NCI-H2107 treated with DMSO at 0.1 percent for 48 hours (cell line): Measurements from ENCODE around the gene CIB4.

Source experiments
- DNase-seq: peaks from one replicate; lab custom pipeline; 2025; ENCODE audit not compliant: unreplicated experiment; lab: John Stamatoyannopoulos, UW

Gene CIB4

DNA sequence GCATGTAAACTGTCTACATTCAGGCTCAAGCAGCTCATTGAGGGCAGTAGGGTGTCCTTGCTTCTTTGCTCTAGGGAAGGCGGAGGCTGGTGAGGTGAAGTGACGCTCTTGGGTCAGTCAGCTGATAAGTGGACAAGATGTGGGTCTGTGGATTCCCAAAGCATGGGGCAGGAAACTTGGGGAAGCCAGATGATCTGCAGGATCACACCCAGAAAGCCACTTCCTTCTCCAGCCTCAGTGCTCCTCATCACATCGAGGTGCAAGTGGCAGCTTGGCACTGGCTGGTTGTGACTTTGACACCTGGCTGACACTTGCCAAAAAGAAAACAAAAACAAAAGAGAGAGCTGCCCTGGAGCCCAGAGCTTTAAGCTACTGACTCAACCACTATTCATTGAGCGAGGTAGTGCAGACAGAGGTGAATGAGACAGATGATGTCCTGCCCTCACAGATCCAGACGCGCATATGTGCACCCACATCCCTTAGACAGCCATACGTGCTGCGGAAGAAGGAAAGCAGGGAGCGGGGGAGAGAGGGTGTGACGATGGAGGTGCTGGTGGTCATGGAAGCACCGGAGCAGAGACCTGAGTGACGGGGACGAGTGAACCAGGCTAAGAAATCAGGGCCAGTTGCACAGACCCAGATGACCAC lies 3.1 kb upstream of the CIB4 start:
- DNase-seq: no peak

DNA sequence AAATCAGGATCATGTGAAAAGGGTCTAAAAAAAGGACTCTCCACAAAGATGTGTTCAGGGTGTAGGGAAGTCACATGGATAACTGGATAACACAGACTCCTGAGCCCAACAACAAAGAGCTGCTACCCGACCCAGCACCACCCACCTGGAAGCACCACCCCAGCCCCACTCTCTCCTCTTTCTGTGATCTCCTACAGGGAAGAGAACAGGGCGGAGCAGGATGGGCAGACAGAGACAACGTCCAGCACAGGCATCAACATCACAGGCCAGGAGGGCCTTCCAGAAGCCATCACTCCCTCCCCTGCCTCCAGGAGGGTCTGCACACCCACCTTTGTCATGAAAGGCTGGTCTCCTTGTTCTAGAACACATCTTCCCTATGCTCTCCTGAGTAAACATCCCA lies 1.3 kb upstream of the CIB4 start:
- DNase-seq: no peak

DNA sequence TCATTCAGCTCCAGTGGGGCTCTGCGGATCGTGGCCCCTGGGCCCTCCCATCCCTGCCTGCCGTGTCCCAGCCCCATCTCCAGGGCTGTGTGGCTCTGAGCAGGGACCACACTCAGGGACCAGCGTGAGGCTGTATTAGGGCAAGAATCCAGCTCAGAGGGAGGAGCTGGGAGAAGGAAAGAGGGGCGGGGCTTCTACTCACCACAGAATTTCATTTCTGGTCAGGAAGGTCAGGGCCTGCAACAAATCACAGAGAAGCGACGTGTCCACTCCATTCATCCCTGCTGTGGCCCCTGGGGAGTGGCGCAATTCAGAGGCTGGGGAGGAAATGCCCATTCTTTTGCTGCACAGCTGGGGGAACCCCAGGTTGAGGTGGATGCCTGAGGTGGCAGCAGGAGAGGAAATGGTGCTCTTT lies 828 bp downstream of the CIB4 start:
- no peak for DNase-seq

DNA sequence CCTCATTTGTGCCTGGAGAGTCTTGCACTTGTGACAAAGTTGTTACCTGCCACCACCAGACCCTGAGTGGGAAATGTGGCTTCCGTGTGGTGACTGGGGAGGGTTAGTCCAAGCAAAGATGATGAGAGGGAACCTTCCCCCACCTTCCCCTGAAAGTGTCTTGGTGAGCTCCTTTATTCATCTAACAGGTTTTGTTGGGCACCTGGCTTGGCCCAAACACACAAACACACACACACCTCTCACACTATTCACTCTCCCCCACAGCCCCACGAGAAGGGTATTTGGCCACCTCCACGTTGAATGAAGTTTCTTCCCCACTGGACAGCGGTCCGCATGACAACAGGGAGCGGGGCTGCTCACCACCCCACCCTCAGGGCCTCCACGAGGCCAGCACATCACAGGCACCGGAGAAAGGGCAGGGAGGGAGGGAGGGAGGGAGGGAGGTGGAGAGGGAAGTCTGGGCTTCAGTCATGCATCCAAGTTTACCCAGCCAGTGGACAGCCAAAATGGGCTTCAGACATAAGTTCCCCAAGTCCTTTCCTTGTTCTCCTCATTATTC lies 1.4 kb downstream of the CIB4 start:
- DNase-seq: no peak

DNA sequence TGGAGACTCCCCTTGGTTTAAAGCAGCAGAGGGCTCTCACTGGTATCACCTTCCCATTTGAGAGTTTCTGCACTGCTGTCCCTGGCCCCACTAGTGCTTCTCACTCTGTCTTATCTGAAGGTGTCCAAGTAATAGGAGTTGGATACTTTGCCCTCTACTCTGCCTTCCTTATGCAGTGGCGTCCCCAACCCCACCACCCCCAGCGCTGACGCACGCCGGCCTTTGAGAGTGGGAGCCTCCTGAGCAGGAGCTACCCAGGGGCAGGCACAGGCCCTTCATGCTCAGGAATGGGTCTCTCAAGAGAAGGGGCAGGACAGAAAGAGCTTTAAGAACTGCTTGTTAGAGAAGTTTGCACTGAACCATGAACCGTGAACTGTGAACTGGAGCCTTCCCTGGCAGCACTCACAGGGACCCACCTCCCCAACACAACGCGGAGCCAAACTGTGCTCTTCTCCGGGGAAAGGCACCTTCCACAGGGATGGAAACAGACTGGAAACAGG lies 3.3 kb downstream of the CIB4 start:
- DNase-seq: no peak

DNA sequence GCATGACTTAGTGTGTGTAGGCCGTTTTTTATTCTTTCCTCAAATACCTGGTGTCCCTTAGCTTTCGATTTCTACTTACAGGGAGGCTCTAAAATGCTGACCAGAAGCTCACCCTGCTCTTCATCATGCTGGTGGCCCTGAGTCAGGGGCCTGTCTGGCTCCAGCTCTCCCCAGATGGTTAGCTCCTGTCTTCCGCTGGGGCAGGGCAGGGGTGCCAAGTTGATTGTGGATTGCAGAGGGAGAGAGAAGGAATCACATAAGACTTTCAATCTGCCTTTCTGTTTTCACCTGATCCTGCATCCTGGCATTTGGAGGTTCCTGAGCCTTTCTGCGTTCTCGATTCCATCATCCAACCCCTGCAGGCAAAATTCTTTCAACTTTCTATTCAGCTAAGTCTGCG lies 4.2 kb downstream of the CIB4 start:
- DNase-seq: no peak

DNA sequence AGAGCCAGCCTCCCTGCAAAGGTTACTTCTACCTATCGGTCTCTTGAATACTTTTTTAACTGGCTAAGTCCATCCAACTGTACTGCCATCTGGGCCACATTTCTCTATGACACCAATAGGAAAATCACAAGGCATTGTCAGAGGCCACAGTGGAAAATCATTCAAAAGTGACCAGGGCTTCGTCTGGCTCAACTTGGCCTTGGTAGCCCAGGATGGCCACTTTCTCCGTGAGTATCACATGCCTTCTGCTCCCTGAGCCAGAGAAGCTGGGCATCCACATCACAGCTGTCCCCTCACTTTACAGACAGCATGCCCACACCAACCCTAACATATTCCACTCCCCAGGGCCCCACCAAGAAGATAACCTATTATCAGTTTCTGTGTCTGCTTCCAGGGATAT lies 5.8 kb downstream of the CIB4 start:
- DNase-seq: no peak

DNA sequence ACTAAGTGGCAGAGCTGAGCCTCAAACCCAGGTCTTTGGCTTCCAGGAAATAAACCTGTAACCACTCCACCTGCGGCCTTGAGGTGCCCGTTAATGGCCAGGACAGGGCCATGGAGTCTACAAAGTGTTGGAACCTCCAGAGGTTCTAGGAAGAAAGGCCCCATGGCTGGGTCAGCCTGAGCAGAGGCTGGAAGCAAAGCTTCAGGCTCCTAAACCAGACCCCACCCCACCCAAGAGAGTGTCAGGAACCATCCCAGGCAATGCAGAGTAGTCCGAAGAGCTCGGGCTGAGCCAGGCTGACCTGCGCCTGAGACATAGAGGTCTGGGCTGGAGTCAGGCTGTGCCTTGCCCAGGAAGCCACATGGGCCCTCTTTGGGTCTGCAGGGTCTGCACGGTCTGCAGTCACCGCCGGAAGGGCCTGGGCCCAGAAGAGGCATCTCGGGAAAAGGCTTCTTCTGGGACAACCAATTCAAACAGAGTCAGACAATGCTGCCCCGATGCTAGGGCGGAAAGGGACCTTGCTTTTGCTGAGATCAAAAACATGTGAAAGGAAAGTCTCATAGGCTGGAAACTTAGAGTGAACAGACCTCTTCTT lies 6.4 kb downstream of the CIB4 start:
- no peak for DNase-seq

DNA sequence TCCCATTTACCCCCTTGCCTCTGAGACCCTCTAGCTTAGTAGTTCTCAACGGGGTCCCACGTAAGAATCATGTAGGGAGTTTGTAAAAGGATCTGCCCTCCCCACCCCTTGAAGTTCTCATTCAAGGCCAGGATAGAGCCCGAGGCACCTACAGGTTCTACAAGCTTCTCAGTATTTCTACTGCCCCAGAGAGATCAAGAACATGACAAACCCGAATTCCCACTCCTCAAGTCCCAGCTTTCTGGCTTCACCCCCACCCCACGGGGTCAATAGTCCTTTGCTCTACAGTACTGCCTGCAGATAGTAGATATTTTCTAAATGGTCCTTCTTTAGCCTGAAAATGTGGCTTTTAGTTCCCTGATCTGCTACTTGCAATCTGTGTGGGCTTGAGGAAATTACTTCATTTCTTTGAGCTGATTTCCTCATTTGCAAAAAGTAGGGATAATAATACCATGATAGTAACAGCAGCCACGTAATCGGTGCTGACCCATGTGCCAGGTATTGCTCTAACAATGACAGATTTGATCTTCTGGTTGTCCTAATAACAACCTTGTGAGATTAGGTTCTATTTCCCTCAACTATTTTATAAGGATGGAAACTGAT lies 7.1 kb downstream of the CIB4 start:
- DNase-seq: no peak

DNA sequence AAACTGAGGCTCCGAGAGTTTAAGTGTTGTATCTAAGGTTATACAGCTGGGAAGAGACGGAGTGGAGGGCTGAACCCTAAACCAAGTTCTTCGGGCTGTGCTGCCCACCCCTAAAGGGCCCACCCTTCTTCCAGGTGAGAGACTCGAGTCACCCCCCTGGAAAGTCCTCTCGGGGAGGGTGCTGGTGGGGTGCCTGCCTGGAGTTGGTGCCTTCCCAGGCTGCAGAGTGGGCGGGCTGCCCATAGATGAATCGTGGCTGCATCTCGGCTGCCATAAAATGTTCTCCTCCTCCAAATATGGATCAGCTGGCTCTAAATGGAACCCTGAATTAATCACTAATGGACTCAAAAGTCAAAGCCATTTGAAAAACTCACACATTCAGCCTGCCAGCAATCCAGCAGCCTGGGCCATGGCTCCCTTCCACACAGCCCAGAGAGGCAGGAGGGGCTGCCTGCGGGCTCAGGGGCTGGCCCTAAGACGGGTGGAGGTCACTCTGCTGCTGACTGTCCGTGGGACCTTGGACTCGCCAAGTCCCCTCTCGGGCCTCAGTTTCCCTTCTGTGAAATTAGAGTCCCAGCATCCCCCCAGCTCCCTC lies 7.7 kb downstream of the CIB4 start:
- no peak for DNase-seq

DNA sequence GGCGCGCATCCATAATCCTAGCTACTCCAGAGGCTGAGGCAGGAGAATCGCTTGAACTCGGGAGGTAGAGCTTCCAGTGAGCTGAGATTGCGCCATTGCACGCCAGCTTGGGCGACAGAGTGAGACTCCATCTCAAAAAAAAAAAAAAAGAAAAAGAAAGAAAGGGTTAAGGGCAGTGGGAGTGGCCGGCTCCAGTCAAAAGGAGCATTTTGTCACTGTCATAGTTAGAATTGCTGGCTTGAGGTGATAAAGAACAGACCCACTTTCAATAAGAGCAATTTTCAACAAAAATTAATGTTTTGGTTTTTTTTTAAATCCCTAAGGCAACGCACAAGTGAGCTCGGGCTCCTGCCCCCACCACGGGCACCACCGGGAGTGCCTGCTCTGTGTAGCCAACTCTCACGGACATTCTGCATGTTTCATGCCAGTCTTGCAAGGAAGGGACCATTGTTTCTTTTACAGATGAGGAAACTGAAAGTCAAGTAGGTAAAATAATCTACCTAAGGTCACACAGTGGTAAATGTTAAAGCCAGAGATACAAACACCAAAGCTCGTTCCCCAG lies 8.5 kb downstream of the CIB4 start:
- DNase-seq: no peak

DNA sequence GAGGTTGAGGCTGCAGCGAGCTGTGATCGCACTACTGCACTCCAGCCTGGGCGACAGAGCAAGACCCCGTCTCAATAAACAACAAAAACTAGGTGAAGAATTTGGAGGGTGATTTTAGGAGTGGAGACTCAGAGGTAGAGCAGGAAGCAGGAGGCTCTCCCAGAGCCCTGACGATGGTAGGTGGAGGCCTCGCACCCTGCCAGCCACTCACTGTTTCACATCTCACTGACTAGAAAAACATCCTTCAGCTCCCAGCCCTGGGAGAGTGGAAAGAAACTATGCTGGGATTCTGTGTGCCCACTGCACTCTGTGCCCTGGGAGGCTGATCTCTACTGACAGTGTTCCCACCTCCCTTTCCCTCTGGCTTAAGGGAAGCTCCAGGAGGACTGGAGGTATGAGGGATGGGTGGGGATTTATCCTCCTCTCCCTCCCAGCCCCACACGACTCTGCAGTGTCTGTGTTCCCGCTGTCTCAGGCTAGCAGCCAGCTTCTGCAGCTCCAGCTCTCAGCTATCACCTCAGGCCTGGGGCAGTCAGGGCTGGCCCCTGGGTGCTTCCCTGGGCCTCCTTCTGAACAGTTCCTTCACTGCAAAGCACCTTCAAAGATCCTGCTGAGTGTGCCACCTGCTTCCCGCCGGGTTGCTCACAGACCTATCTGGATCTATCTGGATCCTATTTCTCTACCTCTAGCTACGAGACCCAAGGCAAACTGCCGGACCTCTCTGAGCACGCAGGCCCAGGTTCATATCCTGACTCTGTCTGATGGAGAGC lies 9.6 kb downstream of the CIB4 start:
- no peak for DNase-seq

DNA sequence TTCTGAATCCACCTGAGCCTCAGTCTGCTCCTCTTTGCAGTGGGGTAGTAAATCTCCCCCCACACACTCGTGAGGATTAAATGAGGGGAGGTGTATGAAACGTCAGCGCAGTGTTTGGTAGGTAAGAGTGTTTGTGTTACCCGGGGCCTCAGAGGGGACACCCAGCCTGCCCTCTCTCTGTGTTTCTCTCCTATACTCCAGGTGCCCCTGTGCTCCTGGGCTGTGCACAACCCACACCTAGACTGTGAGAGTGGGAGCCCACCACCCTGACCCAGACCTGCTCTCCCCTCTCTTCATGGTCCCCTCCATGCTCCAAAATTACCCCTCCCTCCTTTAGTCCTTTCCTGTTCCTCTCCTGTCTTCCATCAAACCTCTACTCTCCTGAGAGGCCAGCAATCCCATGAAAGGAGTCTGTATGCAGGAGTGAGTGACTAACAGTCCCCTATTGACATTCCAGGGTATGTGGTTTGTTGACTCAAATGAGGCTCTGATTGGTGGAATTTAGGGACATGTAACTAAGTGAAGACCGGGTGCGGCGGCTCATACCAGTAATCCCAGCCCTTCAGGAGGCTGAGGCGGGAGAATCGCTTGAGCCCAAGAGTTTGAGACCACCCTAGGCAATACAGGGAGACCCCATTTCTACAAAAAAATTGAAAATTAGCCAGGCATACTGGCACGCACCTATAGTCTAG lies 10.4 kb downstream of the CIB4 start:
- no peak for DNase-seq

DNA sequence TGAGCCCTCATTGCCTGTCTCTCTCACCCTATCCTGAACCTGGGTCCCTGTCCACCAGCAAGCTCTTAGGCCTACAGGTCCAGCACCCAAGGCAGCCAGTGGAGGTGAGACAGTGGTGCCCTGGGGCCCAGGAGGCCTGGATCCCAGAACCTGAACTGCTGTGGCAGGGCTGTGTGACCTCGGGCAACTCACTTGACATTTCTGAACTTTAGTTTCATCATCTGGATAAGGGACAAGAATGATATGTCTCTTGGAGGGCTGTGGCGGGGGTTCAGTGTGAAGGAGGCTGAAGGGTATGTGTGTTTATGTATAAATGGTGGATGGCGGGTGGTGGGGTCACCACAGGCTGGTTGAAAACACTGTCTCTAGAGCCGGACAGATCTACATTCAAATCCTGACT lies 10.9 kb downstream of the CIB4 start:
- DNase-seq: no peak

DNA sequence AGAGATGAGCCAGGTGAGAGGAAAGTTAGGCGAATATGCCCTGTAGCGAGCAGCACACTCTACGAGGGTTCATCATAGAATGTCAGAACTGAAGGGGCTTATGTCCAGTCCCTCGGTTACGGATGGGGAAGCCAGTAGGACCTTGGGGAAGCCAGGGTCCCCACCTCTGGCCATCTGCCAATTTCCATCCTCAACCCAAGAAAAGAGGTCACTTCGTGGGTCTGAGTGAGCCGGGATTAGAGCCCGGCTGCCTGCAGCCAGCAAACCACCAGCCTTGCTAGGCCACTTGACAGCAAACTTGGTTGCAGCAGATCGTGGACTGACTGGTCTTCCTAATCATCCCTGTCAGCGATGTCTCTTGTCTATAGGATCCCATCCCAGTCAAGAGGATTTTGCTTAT lies 11.4 kb downstream of the CIB4 start:
- DNase-seq: no peak

DNA sequence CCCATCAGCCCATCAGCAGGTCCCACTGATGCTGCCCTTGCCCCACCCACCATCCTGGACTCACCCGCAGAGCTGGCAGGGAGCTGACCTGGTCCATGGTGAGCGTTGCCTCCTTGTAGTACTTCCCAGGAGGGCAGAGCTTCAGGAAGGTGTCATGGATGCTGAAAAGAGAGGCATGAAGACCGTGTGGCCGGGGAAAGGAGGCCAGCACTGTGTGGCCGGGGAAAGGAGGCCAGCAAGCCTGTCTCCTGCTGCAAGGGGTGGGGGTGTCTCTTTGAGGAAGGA lies 11.9 kb downstream of the CIB4 start:
- no peak for DNase-seq

DNA sequence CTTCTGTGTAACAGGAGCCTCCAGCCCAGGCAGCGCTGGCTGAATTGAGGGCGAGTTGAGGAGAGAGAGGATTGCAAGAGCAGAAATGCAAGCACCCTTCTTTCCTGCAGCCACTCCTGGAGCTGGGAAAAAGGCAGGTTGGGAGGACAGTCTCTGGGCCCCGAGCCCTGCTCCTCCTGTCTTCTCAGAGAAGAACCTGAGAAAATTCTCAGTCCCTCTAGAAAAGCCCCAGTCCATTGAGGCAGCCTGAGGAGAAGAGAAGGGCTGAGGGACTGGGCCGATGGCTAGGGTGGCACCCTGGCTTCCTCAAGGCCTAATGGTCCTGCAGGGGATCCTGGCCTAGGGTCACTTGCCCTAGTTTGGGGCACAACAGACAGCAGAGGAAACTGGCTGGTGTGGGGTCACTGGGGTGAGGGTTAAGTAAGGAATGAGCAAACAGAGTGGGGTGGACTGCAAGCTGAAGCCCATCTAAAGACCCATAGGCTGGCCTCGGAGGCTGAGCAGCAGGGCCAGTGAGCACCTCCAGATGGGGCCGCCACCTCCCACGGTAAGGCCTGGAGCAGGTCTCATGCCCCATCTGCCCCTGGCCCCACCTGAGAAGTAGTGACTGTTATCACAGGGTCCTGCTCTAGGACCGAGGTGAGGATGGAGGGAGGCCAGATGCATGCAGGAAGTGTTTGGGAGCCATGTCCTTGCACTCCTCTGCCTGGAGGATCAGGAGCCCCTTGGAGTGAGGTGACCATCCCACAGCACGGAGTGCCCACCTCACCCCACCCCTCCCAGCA lies 12.4 kb downstream of the CIB4 start:
- DNase-seq: no peak

DNA sequence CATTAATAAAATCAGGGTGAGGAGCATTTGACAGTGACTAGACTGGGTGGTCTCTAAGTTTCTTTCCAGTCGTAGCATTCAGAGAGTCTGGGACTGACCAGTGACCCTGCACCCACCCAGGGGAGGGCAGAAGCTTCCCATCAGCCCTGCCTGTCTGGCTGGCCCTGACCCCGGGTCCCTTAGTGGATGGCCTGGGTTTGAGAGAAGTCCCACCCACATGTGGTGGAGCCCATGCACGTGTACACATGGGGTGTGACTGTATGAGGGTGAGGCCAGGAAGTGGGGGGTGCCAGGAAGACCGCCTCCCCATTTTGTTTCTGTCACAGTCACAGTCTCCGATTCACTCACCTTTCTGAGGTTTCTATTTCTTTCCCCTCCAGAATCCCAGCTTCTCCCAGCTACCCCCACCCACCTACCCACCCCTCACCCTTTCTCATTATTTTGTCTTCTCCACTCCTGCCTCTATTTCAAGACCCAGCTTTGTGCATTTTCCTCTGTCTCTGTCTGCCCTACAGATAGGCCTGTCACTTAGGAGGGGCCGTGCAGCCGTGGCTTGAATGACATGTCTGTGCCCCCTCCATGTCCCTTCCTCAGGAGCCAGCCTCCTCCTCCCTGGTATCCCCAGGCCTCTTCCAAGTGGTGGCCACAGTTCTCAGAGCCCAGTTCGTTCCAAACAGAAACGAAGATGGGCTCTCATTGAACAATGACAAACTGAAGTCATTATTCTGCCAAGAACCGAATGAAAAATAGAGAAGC lies 13.6 kb downstream of the CIB4 start:
- DNase-seq: no peak

DNA sequence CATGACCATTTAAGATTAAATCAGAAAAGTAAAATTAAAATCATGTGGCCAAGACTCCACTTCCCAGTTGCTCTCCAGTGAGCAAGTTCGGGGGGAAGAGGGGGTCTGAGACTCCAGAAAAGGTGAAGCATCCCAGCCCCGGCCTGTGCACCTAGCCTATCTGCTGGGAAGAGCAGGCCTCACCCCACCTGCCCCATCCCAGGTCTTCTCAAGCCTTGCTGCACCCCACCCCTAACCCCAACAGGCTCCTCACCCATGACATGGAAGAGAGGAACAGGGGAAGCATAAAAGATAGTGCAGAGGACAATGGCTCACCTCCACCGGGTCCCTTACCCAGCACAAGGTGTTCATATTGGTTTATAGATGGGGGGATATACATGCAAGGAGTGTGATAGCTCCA lies 14.6 kb downstream of the CIB4 start:
- no peak for DNase-seq
